22Rv1 (cell line): ENCODE data around the gene P2RY10.
"Not testable (repeated sequence)": the region's sequence is repeated elsewhere in the genome, so short reads cannot be mapped to it uniquely, and the experiment has no call there.

ENCODE experiments used
- CTCF ChIP-seq: fragments of 450-650 bp; IDR thresholded peaks from 2 replicates; pipeline ENCODE4 v1.5.1; 2017; ENCODE audit warnings: mild to moderate bottlenecking
- ZFX ChIP-seq: fragments of 450-650 bp; IDR thresholded peaks from 2 replicates; pipeline ENCODE4 v1.6.1; 2017; ENCODE audit warnings: antibody characterized with exemption, borderline replicate concordance

GRCh38 chrX:79007540-79007939 lies 62.3 kb downstream of the P2RY10 start:
- not testable (repeated sequence) for TF ChIP-seq CTCF, ZFX
